SK-N-MC (cell line): ENCODE measurements around the gene ST6GALNAC3.
"Not testable (repeated sequence)": the region's sequence is repeated elsewhere in the genome, so short reads cannot be mapped to it uniquely, and the experiment has no call there.

Experiments
- DNase-seq: peaks from one replicate; pipeline ENCODE4 v3.0.0-alpha.2; 2011; ENCODE audit warnings: low read depth, low spot score
- H3K27ac ChIP-seq: fragments of 200-600 bp; sonication (generic); 2 replicates; pipeline ENCODE4 v1.5.1; 2016; ENCODE audit warnings: mixed run types
- H3K36me3 ChIP-seq: fragments of 200-600 bp; sonication (generic); 2 replicates; pipeline ENCODE4 v1.6.1; 2017; ENCODE audit warnings: antibody characterized with exemption, low read length, mixed read lengths; ENCODE audit not compliant: insufficient read depth
- H3K4me3 ChIP-seq: fragments of 200-600 bp; sonication (generic); 2 replicates; pipeline ENCODE4 v1.5.1; 2016
- H3K9ac ChIP-seq: fragments of 200-600 bp; sonication (generic); 2 replicates; pipeline ENCODE4 v1.8.0; 2017; ENCODE audit warnings: mixed run types, mixed read lengths; ENCODE audit not compliant: insufficient read length
- H3K9me3 ChIP-seq: fragments of 200-600 bp; sonication (generic); 2 replicates; pipeline ENCODE4 v1.6.1; 2017; ENCODE audit warnings: low read depth, mild to moderate bottlenecking, antibody characterized with exemption, low read length, moderate library complexity, mixed read lengths
- EZH2 ChIP-seq: fragments of 200-600 bp; sonication (generic); IDR thresholded peaks from one replicate; pipeline ENCODE4 v1.6.1; 2017; ENCODE audit warnings: antibody characterized with exemption
- FOXP2 ChIP-seq: optimal IDR thresholded peaks from 2 replicates; pipeline ENCODE3; 2011; ENCODE audit warnings: mild to moderate bottlenecking, moderate library complexity; ENCODE audit not compliant: insufficient read depth; ENCODE audit errors: extremely low read length, control extremely low read depth
- POLR2AphosphoS5 ChIP-seq: IDR thresholded peaks from 2 replicates; pipeline ENCODE4 v1.6.1; 2012; ENCODE audit warnings: mild to moderate bottlenecking, low read depth, low read length, borderline replicate concordance

Gene ST6GALNAC3

GRCh38 chr1:76239470-76239918 lies 164.9 kb downstream of the ST6GALNAC3 start:
- Histone ChIP-seq H3K4me3 (no peak overlapping the region), H3K9me3 (no peaks in the 10 kb centered on the region), H3K9ac (no peak overlapping the region), H3K27ac (no peak overlapping the region), H3K36me3 (no peaks in the 10 kb centered on the region)
- no peak for DNase-seq
- TF ChIP-seq FOXP2 (no peak), POLR2AphosphoS5 (no peak), EZH2 (no peak)

DNA sequence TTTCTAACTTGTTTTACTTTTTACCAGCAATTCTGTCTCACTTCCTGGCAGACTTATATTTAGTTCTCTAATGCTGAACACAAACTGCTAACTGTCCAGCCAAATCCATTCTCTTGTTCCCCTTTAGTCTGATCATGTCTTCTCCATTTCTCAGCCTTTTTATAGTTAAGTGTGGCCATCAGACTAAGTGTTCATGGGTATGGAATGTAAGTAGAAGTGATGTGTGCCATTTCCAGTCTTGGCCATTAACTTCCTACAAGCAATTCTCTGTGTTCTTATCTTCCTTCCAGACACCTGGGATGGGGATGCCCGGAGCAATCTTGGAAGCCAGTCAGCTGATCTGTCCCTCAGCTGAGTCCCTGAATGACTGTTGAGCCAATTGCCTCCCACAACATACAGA lies 165.8 kb downstream of the ST6GALNAC3 start:
- H3K9ac ChIP-seq: no peak overlapping the region
- no peaks in the 10 kb centered on the region for H3K9me3 ChIP-seq
- no peak overlapping the region for H3K4me3 ChIP-seq
- no peak overlapping the region for H3K27ac ChIP-seq
- DNase-seq: no peak
- no peaks in the 10 kb centered on the region for H3K36me3 ChIP-seq
- no peak for TF ChIP-seq EZH2
- no peak for TF ChIP-seq POLR2AphosphoS5
- no peak for TF ChIP-seq FOXP2

GRCh38 chr1:76242587-76242986 lies 168.0 kb downstream of the ST6GALNAC3 start:
- DNase-seq, H3K4me3 ChIP-seq, H3K27ac ChIP-seq, H3K9ac ChIP-seq, H3K36me3 ChIP-seq, H3K9me3 ChIP-seq: not testable (repeated sequence)

- H3K36me3 ChIP-seq: no peaks in the 10 kb centered on the region
- no peak for TF ChIP-seq POLR2AphosphoS5
- TF ChIP-seq FOXP2: no peak
- no peak for TF ChIP-seq EZH2
- no peaks in the 10 kb centered on the region for H3K9me3 ChIP-seq
- H3K4me3 ChIP-seq: no peak overlapping the region
- H3K27ac ChIP-seq: no peak overlapping the region
- no peak overlapping the region for H3K9ac ChIP-seq
- no peak for DNase-seq
These were observed 172.8 kb downstream of the ST6GALNAC3 start for GRCh38 chr1:76247261-76247852.

- H3K9me3 ChIP-seq: no peaks in the 10 kb centered on the region
- H3K27ac ChIP-seq: no peak overlapping the region
- no peak overlapping the region for H3K4me3 ChIP-seq
- TF ChIP-seq FOXP2 (no peak), EZH2 (no peak), POLR2AphosphoS5 (no peak)
- no peaks in the 10 kb centered on the region for H3K36me3 ChIP-seq
- no peak overlapping the region for H3K9ac ChIP-seq
- no peak for DNase-seq
These were observed 175.7 kb downstream of the ST6GALNAC3 start for GRCh38 chr1:76250271-76250670.

DNA sequence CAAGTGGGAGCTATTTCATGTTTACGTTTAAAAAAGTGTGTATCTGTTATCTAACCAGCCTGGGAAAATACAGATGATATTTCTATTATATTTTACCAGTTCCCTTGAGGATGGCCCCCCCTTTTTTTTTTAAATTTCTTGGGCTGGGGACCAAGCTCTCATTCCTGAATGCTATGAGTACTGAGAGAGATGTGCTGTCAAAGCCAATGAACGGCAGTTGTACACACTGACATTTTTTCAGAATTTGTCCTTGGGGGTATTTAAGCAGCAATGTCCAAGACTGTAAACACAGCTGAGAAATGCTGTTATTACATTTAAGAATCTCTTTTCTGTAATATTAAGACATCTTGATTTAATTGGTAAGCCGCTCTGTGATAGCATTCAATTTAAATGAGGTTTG lies 177.9 kb downstream of the ST6GALNAC3 start:
- H3K27ac ChIP-seq: no peak overlapping the region
- TF ChIP-seq FOXP2 (no peak), EZH2 (no peak), POLR2AphosphoS5 (no peak)
- no peaks in the 10 kb centered on the region for H3K36me3 ChIP-seq
- H3K4me3 ChIP-seq: no peak overlapping the region
- H3K9ac ChIP-seq: no peak overlapping the region
- DNase-seq: no peak
- no peaks in the 10 kb centered on the region for H3K9me3 ChIP-seq

DNA sequence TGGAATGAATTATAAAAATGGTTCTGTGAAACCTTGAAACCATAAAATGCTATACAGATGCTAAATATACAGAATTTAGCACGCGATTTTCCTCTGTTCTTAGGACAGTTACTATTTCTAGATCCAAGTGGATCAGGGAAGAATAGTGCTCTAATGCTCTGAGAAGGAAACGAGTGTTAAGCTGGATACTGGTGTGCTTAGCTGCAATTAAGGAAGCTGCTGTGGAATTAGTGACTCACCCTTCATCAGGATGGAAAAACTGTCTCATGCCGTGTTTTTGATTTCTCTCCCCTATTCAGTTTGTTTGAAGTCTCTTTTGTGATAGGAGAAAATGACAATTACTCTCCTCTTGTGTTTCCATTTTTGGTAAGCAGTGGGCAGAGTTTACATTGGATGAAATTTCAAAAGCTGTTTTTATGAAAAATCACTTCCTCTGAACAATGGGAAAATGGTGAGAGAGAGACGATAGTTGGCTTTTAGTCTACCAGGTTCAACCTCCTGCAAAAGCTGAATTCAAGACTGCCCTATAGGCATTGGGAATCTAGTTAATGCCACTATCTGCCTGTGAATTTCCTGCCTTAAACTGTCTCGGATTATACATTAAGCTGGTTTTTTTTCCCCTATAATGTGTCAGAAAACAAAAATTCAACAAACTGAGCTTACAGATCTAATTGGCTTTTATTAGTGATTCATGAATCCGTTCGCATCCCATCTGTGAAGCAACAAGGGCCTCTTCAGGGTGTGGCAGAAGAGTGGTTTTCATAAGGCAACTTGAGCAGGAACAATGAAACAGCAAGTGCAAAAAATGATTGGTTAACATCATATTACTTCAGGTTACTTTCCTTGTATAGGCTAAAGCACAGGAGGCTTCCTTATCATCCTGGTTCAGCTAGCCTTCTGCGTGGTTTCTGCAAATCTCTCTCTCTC lies 179.8 kb downstream of the ST6GALNAC3 start:
- no peaks in the 10 kb centered on the region for H3K36me3 ChIP-seq
- TF ChIP-seq EZH2 (no peak), POLR2AphosphoS5 (no peak), FOXP2 (no peak)
- H3K9me3 ChIP-seq: no peaks in the 10 kb centered on the region
- DNase-seq: no peak
- H3K27ac ChIP-seq: no peak overlapping the region
- H3K9ac ChIP-seq: no peak overlapping the region
- no peak overlapping the region for H3K4me3 ChIP-seq

DNA sequence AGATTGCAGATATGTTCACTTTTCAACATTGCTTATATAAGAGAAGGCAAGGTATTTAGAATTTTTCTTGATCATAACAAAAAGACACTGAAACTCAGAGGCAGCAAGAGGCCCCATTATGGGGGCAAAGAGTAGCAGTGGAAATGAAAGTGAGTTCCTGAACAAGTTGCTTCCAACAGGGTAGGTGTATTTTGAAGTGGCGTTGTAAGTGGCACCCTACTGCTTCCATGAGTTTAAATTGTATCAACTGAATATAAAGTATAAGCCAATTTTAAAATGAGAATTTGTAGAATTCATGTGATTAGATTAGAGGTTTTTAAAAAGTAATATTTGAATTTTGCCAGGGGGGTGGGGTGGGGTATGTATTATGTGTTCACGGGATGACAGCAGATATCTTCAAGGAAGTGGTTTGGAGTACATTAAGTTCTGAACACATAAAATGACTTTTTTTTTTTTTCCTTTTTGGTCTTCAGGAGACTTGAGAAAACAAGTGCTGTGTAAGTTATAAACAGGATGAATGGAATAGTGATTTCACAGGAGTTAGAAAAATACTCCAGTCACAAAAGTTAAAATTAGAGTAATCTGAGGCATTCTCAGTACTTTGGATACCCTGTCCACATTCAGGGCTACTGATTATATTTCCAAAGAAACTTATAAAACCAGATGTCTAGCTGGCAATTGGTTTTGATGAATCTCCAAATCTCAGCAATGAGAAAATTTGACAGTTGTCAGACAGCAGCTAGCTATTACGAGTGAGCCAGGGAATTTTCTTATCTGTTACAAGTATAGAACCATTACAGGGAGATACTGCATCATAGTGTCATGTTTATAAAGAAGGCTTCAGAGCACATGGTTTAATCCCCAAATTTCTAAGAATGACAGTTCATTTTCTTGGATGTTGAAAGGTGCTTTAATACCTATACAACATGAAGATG lies 182.0 kb downstream of the ST6GALNAC3 start:
- peak; percentile 47 for DNase-seq
- Histone ChIP-seq H3K9me3 (no peaks in the 10 kb centered on the region), H3K36me3 (no peaks in the 10 kb centered on the region), H3K4me3 (peak overlapping the region; percentile 41), H3K9ac (no peak overlapping the region), H3K27ac (no peak overlapping the region)
- TF ChIP-seq EZH2: no peak
- no peak for TF ChIP-seq FOXP2
- TF ChIP-seq POLR2AphosphoS5: no peak
